ENCODE measurements around the gene LRIT1.
A peak's percentile ranks its signal among the peaks of the same experiment; 100 is the strongest.
"Not testable (repeated sequence)": the region's sequence is repeated elsewhere in the genome, so short reads cannot be mapped to it uniquely, and the experiment has no call there.

The LRIT1 gene

GRCh38 chr10:84241185-84241790 is at the start of gene LRIT1:
Gene LRIT1 (minus strand): TSS chr10:84241546. CDS start chr10:84241439, 107 bp downstream.
- DNase-seq: no peak

- DNase-seq: no peak
These were observed 48.9 kb upstream of the LRIT1 start for GRCh38 chr10:84290235-84290634.

GRCh38 chr10:84289521-84290200 is 48.3 kb upstream of the LRIT1 start:
- no peak for DNase-seq

GRCh38 chr10:84288151-84288550 is 46.8 kb upstream of the LRIT1 start:
- no peak for DNase-seq

DNA sequence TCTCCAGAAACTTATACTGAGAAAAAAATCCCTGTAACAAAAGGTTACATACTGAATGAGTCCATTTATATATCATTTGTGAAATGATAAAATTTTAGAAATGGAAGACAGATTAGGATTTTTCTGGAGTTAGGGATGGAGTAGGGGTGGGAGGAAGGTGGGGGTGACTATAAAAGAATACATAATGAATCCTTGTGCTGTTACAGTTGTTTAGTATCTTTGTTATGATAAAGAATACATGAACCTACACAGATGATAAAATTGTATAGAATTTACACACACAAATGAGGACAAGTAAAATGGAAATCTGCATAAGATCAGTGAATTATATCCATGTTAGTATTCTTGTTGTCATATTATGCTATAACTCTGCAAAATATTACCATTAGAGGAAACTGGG is 45.3 kb upstream of the LRIT1 start:
- DNase-seq: no peak

DNA sequence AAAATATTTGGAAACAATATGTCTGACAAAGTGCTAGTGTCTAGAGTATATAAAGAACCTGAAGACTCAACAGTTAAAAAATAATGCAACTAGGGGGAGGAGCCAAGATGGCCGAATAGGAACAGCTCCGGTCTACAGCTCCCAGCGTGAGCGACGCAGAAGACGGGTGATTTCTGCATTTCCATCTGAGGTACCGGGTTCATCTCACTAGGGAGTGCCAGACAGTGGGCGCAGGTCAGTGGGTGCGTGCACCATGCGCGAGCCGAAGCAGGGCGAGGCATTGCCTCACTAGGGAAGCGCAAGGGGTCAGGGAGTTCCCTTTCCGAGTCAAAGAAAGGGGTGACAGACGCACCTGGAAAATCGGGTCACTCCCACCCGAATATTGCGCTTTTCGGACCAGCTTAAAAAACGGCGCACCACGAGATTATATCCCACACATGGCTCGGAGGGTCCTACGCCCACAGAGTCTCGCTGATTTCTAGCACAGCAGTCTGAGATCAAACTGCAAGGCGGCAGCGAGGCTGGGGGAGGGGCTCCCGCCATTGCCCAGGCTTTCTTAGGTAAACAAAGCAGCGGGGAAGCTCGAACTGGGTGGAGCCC is 38.6 kb upstream of the LRIT1 start:
- not testable (repeated sequence) for DNase-seq

GRCh38 chr10:84270708-84271107 is 29.4 kb upstream of the LRIT1 start:
- no peak for DNase-seq

GRCh38 chr10:84269773-84270172 is 28.4 kb upstream of the LRIT1 start:
- no peak for DNase-seq

DNA sequence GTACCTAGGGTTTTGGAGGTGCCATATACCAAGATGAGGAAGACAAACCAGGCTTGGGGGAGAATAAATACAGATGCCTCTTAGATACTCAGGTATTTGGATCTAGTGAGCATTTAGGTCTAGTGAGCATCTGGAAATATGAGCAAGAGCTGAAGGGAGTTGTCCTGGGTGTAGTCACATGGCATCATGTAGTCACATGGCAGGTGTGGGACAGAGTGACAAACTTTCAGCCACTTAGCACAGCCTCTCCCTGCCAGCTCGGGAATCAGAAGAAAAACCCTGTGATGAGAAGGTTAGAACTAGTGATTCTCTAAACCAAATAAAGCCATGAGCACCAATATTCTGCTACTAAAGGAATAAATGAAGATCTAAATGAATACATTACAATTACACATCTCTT is 27.8 kb upstream of the LRIT1 start:
- DNase-seq: no peak

- DNase-seq: peak; percentile 92
These were observed 26.3 kb upstream of the LRIT1 start for GRCh38 chr10:84267503-84268126.

GRCh38 chr10:84265418-84265817 is 24.1 kb upstream of the LRIT1 start:
- no peak for DNase-seq

DNA sequence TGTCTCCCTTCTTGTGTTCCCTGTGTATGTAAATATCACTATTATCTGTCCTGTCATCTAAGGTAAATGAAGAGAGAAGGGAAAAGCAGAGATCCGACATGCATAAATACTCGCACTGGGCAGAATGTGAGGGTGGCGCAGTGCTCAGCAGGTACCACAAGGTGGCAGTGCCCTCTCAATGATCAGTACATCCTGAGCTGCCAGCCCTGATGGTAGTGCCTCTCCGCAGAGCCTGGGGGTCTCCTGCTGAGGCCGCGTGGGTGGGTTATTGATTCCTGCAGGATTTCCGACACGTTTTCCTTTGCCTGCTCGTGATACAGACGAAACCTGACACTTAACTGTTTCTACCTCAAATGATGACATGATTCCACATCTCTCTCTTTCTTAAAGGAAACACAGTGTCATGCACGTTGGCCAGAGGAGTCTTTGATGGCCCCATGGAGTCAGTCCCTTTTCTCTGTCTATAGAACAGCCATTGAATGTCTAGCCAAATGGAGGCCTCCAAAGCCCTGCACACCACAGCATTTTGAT is 23.3 kb upstream of the LRIT1 start:
- DNase-seq: peak; percentile 81

GRCh38 chr10:84263716-84264115 is 22.4 kb upstream of the LRIT1 start:
- DNase-seq: no peak

DNA sequence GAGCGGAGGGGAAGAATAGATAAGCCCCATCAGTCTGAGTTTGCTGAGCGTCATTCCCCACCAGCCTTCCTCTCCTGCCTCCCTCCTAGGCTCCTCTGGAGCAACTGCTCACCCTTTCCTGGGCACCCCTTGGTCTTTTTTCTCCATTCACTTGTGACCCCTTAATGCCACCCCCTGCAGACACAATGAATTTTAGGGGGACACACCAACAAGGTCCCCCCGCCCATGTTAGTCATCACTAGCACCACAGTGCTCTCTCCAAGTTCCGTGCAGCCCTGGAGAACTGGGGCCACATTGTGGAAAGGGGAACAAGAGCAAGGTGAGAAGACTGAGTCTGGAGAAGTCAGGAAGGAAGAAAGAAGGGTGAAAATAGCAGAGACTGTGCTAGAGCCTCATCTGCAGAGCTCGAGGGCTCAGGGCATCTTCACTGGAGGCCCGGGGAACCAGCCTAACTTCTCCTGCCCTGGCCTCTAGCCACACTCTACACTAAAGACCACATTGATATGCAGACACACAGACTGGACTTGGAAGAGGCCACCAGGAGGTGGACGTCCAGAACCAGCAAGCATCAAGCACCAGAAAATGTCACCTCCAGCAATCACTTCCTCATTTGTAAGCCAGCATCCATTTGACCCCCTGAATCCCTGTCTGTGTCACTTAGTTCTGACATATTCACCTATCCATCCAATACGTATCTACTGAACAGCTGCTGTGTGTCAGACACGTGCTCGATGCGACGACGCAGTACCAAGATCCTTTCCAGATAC is 21.0 kb upstream of the LRIT1 start:
- DNase-seq: no peak

- DNase-seq: no peak
These were observed 20.0 kb upstream of the LRIT1 start for GRCh38 chr10:84261236-84261915.

- DNase-seq: no peak
These were observed 16.8 kb upstream of the LRIT1 start for GRCh38 chr10:84258034-84258695.

- no peak for DNase-seq
These were observed 16.1 kb upstream of the LRIT1 start for GRCh38 chr10:84257343-84258020.

GRCh38 chr10:84256510-84257342 is 15.4 kb upstream of the LRIT1 start:
- DNase-seq: peak; percentile 54

- DNase-seq: no peak
These were observed 13.5 kb upstream of the LRIT1 start for GRCh38 chr10:84254552-84255478.
